GM18858 (cell line): ENCODE data around the gene RNU7-1.
"Not testable (repeated sequence)": the region's sequence is repeated elsewhere in the genome, so short reads cannot be mapped to it uniquely, and the experiment has no call there.

ENCODE experiments used
- ATAC-seq: cut with Tn5 transposase; IDR thresholded peaks from one replicate; pipeline ENCODE4 v1.9.1; 2021; ENCODE audit not compliant: unreplicated experiment

RNU7-1 gene

DNA sequence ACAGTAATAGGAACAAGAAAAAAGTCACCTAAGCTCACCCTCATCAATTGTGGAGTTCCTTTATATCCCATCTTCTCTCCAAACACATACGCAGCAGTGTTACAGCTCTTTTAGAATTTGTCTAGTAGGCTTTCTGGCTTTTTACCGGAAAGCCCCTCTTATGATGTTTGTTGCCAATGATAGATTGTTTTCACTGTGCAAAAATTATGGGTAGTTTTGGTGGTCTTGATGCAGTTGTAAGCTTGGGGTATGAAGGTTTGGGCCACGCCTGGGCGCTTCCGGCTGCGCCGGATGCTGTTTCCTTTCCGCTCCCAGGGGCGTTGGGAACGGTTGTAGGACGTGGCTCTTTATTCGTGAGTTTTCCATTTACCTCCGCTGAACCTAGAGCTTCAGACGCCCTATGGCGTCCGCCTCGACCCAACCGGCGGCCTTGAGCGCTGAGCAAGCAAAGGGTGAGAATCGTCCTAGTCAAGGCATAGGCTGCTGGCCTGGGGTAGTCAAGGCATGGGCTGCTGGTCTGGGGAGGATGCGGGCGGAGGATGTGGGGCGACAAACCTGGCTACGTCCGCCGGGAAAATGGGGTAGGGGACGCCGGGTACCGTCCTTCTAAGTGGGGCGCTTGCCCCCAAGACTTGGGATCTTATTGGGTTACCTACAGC lies at the start of gene RNU7-1, which contains the start of gene C12orf57:
Gene RNU7-1, plus strand, starts transcription at position 95 of the 659 bp plus-strand sequence.
Gene C12orf57, plus strand, starts transcription at position 301 of the 659 bp plus-strand sequence. Its CDS starts 100 bp downstream, at position 401.
- peak; percentile 32 for ATAC-seq

GRCh38 chr12:6894321-6894720 lies 49.3 kb upstream of the RNU7-1 start:
- ATAC-seq = no peak

DNA sequence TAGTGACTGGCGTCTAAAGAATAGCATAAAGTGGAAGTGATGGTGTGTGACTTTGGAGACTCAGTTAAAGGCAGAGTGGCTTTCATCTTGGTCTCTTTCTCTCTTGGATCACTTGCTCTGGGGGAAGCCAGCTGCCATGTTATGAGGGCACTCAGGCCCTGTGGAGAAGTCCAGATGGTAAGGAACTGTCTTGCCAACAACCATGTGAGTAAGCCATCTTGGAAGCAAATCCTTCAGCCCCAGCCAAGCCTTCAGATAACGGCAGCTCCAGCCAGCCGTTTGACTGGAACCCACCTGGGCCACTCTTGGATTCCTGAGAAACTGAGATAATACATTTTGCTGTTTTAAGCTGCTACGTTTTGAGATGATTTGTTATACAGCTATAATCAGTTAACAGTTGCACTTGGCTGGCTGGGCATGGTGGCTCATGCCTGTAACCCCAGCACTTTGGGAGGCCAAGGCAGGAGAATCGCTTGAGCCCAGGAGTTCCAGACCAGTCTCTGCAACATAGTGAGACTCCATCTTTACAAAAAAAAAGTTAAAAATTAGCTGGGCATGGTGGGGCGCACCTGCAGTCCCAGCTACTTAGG lies 46.7 kb upstream of the RNU7-1 start:
- no peak for ATAC-seq

DNA sequence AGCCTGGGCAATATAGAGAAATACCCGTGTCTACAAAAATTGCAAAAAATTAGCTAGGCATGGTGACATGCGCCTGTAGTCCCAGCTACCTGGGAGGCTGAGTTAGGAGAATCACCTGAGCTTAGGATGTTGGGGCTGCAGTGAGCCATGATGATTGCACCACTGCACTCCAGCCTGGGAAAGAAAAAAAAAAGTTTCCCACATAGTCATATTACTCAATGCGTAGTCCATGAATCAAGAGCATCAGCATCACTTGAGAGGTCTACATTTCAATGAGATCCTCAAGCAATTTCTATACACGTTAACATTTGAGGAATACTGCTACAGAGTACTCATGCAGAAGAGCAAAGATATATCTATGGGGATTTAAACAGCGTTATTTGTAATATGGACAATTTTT lies 44.2 kb upstream of the RNU7-1 start:
- no peak for ATAC-seq

DNA sequence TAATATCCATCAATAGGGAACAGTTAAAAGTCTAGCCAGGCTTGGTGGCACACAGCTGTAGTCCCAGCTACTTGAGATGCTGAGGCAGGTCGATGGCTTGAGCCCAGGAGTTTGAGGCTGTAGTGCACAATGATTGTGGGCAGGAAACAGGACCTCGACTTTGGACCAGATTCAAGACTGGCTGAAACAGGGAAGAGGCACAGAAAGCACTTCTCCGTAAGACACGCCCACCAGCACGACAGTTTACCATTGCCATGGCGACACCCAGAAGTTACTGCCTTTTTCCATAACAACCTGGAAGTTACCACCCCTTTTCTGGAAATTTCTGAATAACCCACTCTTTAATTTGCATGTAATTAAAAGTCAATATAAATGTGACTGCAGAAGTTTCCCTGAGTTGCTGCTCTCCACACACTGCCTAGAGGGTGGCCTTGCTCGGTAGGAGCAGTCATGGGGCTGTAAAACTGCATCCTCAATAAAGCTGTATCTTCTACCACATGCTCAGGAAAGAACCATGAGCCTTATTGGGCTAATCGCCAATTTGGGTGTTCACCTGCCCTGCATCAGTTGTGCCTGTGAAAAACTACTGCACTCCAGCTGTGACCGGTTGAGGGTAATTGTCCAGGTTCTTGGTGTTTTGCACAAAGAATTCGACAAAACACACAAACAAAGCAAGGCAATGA lies 43.6 kb upstream of the RNU7-1 start:
- no peak for ATAC-seq

DNA sequence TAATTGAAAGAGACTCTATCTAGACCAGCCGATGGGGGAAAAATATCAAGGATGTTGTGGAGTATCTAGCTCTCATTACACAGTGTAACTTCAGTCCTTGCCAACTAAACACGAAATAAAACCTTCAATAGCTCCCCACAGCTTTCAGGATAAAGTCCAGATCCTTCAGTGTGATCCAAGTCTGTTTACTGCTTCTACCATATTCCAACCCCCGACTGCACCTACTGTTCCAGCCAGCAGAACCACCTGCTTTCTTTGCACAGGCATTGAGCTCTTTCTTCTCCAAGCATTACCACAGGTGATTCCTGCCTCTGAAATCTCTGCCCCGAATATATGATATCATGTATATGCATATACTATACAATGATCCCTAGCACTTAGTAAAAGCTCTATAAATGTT lies 41.2 kb upstream of the RNU7-1 start:
- no peak for ATAC-seq

GRCh38 chr12:6903722-6904121 lies 39.9 kb upstream of the RNU7-1 start:
- no peak for ATAC-seq

DNA sequence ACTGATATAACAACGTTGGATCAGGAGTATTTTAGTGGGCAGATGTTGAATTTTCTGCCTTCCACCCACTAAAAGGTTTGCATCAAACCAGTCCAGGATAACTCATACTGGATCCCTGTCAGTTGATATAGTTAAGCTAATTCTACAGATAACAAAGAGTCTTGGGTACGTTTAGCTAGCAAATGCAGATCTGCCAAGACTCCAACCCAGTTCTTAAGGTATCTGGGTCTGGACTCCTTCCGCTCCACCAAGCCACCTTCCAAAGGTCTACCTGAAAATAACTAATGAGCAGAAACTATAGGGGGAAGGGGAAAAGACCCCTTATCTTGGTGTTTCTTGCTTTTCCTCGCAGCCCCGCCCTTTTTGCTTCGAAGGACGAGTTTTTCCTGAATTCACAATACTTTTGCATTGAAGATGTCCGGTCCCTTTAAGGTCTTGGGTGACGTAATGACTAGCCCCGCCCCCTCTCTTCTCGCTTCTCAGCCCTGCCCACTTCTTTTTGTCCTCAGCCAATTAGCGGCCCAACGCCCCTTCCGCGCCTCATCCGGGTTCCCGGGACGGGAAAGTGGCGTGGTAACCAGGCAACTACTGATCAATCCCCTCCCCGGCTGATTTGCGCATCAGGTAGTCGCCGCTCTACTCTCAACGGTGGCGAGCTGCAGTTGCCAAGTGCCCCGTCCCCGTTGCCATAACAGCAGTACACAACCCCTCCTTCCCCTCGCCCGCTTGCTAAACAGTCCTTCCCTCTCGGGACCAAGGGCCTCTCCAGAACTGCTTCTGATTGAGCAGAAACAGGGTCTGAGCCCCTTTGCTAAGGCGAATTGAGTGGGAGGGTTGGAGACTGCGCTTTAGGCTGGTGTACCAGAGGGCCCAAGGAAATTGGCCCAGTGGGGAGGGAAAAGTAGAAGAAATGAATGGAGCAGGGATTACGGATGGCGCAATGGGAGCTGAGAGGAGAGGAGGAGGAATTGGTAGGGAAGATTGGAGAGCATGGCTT lies 39.0 kb upstream of the RNU7-1 start, which contains the start of gene LRRC23:
Gene LRRC23, plus strand, starts transcription at position 543 of the 997 bp plus-strand sequence. CDS start 812 bp downstream, outside the sequence.
- ATAC-seq = peak; percentile 68

DNA sequence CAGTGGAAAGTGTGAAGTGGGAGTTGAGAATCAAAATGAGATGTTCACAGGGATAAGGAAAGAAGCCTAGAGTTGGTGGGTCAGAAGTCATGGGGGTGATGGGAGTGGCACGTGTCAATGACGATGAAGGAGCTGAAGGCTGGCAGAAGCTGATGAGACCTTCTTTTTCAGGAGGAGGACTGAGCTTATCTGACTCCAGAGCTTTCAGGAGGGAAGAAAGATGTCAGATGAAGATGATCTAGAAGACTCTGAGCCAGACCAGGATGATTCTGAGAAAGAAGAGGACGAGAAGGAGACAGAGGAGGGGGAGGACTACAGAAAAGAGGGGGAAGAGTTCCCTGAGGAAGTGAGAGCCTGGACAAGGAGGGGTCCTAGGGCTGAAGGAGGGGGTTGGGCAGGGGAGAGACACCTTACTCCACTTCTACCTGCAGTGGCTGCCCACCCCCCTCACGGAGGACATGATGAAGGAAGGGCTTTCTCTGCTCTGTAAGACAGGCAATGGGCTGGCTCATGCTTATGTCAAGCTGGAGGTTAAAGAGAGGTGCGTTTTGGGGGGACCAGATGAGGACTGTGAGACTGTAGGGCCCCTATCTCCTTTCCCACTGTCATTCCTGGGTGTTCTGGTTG lies 38.1 kb upstream of the RNU7-1 start:
- no peak for ATAC-seq

DNA sequence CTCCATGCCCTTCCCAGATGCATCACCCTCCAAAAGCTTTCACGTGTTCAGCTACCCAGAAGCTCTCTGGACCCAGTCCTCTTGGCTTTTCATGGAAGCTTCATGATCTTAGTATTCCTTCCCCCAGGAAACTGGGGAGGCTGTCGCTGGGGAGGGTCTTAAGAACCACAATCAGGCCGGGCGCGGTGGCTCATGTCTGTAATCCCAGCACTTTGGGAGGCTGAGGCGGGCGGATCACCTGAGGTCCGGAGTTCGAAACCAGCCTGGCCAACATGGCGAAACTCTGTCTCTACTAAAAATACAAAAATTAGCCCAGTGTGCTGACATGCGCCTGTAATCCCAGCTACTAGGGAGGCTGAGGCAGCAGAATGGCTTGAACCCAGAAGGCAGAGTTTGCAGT lies 35.5 kb upstream of the RNU7-1 start:
- ATAC-seq = not testable (repeated sequence)

- no peak for ATAC-seq
Observed at GRCh38 chr12:6909421-6910145, 34.0 kb upstream of the RNU7-1 start.

- no peak for ATAC-seq
Observed at GRCh38 chr12:6912164-6912935, 31.3 kb upstream of the RNU7-1 start.

GRCh38 chr12:6914246-6914946 lies 29.2 kb upstream of the RNU7-1 start, which contains the start of gene ENO2:
Gene ENO2, plus strand, starts transcription at chr12:6914580. Its CDS starts 1,253 bp downstream, at chr12:6915833.
- ATAC-seq = no peak

DNA sequence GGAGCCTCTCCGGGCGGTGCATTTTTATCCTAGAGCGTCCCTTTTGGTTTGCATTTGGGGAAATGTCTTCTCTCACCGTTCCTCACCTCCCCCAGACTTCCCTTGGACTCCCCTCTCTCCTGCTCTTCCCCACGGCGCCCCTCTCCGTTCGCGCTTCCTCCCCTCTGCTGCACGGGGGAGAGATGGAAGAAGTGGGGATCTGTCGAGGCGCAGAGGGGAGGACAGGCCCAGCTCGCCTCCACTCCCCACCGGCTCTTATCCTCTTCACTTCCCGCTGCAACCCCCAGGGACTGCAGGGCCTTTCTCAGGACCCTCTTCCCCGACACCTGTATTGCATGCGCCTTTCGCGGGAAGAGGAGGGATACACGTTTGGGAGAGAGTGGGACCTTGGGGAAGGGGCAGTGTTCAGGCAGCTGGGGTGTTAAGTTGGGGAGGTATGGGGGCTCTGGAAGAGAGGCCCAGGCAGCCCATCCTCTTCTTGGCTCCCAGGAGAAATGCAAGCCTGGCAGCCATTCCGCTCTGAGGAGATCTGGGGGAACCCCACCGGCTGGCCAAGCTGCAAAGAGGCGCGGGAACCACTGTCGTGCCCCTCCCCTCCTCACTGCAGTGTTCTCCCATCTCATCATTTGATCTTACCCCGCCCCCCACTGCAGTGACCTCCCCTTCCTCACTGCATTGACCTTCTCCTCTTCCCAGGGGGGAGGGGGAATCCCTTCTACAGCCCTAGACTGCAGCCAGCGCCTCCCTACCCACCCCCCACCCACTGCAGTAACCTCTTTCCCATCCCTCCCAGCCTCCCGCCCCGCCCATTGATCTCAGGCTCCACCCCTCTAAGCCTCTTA lies 28.4 kb upstream of the RNU7-1 start:
- no peak for ATAC-seq

GRCh38 chr12:6915789-6916285 lies 27.8 kb upstream of the RNU7-1 start:
- no peak for ATAC-seq

DNA sequence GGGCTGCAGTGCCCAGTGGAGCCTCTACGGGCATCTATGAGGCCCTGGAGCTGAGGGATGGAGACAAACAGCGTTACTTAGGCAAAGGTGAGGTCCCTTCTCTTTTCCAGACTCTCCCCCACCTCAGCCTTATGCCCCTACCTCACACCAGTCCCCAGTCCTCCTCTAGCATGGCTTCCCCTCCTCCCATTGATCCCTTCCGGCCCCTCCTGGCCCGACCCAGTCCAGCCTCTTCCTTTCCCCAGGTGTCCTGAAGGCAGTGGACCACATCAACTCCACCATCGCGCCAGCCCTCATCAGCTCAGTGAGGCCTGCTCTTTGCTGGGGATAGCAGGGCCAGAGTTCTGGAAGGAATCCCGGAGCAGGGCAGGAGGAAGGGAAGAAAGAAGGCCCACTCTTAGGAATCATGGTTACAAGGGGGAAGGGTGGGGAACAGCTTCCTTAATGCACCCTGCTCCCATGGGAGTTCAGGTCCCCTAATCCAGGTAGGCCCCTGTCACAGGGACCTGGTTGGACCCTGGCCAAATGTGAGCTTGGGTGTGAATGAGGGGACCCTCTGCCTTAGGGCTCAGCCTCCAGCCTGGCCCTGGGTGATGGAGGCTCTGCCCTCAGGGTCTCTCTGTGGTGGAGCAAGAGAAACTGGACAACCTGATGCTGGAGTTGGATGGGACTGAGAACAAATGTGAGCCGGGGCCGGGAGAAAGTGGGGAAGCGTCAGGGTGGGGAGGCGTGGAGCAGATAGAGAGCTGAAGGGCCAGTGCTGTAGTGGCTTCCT lies 27.0 kb upstream of the RNU7-1 start:
- no peak for ATAC-seq
